GM19238 (cell line): ENCODE measurements around the gene ANKRD30A.
"Not testable (repeated sequence)": the region's sequence is repeated elsewhere in the genome, so short reads cannot be mapped to it uniquely, and the experiment has no call there.

Experiments used
- DNase-seq: peaks from one replicate; pipeline ENCODE4 v3.0.0; 2011; ENCODE audit warnings: low spot score; ENCODE audit not compliant: insufficient read length

ANKRD30A gene

GRCh38 chr10:37255837-37256236 is 130.4 kb downstream of the ANKRD30A start:
- DNase-seq: not testable (repeated sequence)

- DNase-seq: no peak
Observed at GRCh38 chr10:37263304-37263703, 137.9 kb downstream of the ANKRD30A start.

GRCh38 chr10:37268266-37268665 is 142.9 kb downstream of the ANKRD30A start:
- no peak for DNase-seq

GRCh38 chr10:37269554-37270256 is 144.3 kb downstream of the ANKRD30A start:
- DNase-seq: no peak

GRCh38 chr10:37275216-37275777 is 149.9 kb downstream of the ANKRD30A start:
- no peak for DNase-seq

- DNase-seq: no peak
Observed at GRCh38 chr10:37285063-37285462, 159.7 kb downstream of the ANKRD30A start.

GRCh38 chr10:37289833-37290464 is 164.6 kb downstream of the ANKRD30A start:
- DNase-seq: no peak

GRCh38 chr10:37301271-37301670 is 175.9 kb downstream of the ANKRD30A start:
- DNase-seq: no peak

GRCh38 chr10:37304036-37304435 is 178.6 kb downstream of the ANKRD30A start:
- no peak for DNase-seq

- no peak for DNase-seq
Observed at GRCh38 chr10:37314350-37314749, 189.0 kb downstream of the ANKRD30A start.

GRCh38 chr10:37314862-37315261 is 189.5 kb downstream of the ANKRD30A start:
- no peak for DNase-seq

GRCh38 chr10:37344413-37344812 is 219.0 kb downstream of the ANKRD30A start:
- DNase-seq: no peak

GRCh38 chr10:37379991-37380390 is 254.6 kb downstream of the ANKRD30A start:
- no peak for DNase-seq

GRCh38 chr10:37381271-37381670 is 255.9 kb downstream of the ANKRD30A start:
- no peak for DNase-seq

- no peak for DNase-seq
Observed at GRCh38 chr10:37384923-37385322, 259.5 kb downstream of the ANKRD30A start.

- DNase-seq: no peak
Observed at GRCh38 chr10:37390926-37391325, 265.5 kb downstream of the ANKRD30A start.

GRCh38 chr10:37400774-37401173 is 275.4 kb downstream of the ANKRD30A start:
- DNase-seq: not testable (repeated sequence)

GRCh38 chr10:37401225-37401624 is 275.8 kb downstream of the ANKRD30A start:
- DNase-seq: no peak

GRCh38 chr10:37403776-37404175 is 278.4 kb downstream of the ANKRD30A start:
- no peak for DNase-seq
